NB4 (cell line): Measurements from ENCODE around the gene FUT3.
"Not testable (repeated sequence)": the region's sequence is repeated elsewhere in the genome, so short reads cannot be mapped to it uniquely, and the experiment has no call there.

Source experiments
- DNase-seq: peaks from one replicate; pipeline ENCODE4 v3.0.0; 2010; ENCODE audit warnings: low read depth
- H3K4me3 ChIP-seq: one replicate; pipeline ENCODE4 v1.5.1; 2011; ENCODE audit warnings: mild to moderate bottlenecking, low read depth, low read length, moderate library complexity
- MYC ChIP-seq: IDR thresholded peaks from 2 replicates; pipeline ENCODE4 v1.6.1; 2011; ENCODE audit warnings: low read depth, low read length
- POLR2A ChIP-seq: IDR thresholded peaks from 2 replicates; pipeline ENCODE4 v1.6.1; 2011; ENCODE audit warnings: mild to moderate bottlenecking; ENCODE audit not compliant: insufficient read length; ENCODE audit errors: extremely low read depth
- TF ChIP-seq, protein P1 (sequence below): IDR thresholded peaks from 2 replicates; pipeline ENCODE4 v1.6.1; 2011; ENCODE audit warnings: low read depth, low read length
- TF ChIP-seq, protein P2 (sequence below): IDR thresholded peaks from one replicate; pipeline ENCODE4 v1.5.1; 2012; ENCODE audit warnings: low read depth, low read length

FUT3 gene

DNA sequence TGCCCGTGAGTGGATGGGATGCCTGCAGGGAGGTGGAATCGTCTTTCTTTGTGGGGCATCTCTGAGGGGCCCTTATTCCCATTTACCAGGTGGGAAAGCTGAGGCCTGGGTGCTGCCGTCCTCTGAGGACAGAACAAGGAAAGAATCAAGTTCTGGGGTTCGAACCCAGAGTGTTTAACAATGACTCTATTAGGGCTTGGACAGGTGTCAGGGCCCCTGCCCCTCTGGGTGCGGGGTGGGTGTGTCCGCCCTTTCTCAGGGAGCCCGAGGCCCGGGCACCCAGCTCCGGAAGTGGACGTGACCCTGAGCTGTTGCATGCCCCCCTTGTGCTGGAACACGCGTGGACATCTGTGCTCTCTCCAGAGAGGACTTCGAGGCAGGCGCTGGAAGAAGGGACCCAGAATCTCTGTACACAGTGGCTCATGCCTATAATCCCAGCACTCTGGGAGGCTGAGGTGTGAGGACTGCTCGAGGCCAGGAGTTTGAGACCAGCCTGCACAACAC lies 41.6 kb upstream of the FUT3 start:
- no peak overlapping the region for H3K4me3 ChIP-seq
- no peak for DNase-seq
- TF ChIP-seq, protein P1, sequence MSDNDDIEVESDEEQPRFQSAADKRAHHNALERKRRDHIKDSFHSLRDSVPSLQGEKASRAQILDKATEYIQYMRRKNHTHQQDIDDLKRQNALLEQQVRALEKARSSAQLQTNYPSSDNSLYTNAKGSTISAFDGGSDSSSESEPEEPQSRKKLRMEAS = no peak
- TF ChIP-seq MYC (no peak), POLR2A (no peak)
- TF ChIP-seq, protein P2, sequence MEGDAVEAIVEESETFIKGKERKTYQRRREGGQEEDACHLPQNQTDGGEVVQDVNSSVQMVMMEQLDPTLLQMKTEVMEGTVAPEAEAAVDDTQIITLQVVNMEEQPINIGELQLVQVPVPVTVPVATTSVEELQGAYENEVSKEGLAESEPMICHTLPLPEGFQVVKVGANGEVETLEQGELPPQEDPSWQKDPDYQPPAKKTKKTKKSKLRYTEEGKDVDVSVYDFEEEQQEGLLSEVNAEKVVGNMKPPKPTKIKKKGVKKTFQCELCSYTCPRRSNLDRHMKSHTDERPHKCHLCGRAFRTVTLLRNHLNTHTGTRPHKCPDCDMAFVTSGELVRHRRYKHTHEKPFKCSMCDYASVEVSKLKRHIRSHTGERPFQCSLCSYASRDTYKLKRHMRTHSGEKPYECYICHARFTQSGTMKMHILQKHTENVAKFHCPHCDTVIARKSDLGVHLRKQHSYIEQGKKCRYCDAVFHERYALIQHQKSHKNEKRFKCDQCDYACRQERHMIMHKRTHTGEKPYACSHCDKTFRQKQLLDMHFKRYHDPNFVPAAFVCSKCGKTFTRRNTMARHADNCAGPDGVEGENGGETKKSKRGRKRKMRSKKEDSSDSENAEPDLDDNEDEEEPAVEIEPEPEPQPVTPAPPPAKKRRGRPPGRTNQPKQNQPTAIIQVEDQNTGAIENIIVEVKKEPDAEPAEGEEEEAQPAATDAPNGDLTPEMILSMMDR = no peak

DNA sequence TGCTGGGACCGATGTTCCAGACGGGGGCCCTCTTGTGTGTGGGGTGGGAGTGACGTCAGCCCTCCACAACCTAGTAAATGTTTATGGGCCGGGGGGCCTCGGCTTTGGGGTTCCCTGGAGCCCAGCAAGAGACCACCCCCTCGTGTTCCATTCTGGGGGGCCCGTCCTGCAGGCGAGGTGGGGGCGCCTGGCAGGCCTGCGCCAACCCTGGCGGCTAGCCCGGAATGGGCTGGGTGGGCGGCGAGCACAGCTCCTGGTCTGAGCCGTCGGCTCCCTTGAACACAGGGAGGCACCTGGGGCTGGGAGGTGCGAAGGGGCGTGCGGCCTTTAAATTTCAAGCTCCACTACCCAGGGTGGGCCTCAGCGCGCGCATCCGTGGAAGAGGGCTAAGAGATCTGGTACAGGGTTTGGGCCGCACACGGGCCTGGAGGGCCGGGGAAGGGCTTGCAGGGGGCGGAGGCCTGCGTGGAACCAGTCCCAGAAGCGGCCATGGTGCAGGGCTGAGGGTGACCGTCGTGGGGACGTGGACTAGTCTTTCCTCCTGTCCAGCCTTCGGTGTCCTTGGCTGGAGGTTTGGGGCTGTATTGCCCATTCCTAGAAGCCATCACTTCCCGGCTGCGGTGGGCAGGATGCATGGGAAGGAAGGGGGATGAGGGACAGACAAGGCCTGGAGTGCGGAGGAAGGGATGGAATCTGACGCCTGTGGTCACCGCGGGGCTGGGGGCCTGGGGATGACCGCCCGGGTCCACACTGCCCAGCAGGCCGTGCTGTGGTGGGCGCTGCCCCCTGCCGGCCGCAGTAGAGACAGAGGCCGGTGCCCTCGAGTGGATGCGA lies 40.9 kb upstream of the FUT3 start:
- no peak overlapping the region for H3K4me3 ChIP-seq
- DNase-seq = peak; percentile 44
- TF ChIP-seq, protein P2 = peak; percentile 49
- TF ChIP-seq MYC (no peak), POLR2A (peak; percentile 16)

DNA sequence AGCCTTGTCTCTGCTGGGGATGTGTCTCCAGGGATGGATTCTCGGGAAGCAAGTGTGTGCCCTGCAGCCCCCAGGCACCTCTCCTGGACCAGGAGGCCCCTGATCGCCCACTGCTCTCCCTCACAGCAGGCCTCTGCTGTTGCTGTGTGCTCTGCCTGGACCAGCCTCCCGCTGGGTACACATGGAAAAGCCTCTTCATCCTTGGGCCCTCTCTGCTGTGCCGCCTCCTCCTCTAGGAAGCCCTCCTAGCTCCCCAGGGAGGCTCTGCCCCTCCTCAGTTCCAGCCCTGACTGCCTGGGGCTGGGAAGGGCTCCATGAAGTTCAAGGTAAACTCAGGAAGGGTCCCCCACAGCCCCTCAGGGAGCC lies 40.3 kb upstream of the FUT3 start:
- no peak overlapping the region for H3K4me3 ChIP-seq
- TF ChIP-seq MYC (no peak), POLR2A (no peak)
- TF ChIP-seq, protein P2 = no peak
- TF ChIP-seq, protein P1 = no peak
- no peak for DNase-seq

DNA sequence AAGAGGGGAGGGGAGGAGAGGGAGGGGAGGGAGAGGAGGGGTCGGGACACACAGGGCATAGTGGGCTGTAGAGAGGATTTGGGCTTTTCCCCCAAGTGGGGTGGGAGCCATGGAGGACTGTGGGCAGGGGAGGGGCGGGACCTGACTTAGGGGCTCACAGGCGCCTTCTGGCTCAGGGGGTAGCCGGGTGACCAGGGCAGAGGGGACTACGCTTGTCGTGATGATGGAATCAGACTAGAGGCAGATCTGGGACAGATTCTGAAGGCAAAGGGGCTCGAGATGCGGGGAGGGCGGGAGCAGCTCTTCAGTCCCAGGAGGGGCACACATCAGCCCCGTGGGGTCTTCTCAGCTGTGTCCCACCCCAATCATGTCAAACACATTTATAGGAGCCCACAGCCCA lies 38.9 kb upstream of the FUT3 start:
- DNase-seq = no peak
- H3K4me3 ChIP-seq = no peak overlapping the region
- TF ChIP-seq MYC (no peak), POLR2A (no peak)
- TF ChIP-seq, protein P1 = no peak
- TF ChIP-seq, protein P2 = no peak

DNA sequence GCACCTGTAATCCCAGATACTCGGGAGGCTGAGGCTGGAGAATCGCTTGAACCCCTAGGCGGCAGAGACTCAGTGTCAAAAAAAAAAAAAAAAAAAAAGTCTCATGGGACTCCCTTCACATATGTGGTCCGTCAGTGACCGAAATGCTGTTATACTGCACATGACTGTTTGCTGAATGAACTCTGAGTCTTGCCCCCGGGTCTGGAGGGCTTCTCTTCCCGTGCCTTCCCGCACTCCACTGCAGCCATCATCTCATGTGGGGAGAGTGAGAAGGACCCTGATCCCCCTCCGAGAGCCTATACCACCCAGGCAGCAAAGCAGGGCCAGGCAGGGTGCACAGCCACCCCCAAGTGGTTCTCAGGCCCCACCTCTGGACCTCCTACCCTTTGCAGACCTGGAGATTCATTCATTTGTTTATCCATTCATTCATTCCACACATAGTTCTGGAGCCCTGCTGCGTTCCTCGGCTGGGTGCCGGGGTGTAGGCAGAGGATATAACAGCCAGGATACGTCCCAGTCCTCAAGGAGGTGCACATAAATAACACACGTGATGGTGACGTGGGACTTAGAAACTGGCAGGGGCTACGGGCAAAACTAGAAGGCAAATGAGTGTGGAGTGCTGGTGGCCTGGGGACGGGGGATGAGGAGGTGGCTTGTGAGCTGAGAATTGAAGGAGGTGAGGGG lies 38.2 kb upstream of the FUT3 start:
- no peak overlapping the region for H3K4me3 ChIP-seq
- DNase-seq = no peak

DNA sequence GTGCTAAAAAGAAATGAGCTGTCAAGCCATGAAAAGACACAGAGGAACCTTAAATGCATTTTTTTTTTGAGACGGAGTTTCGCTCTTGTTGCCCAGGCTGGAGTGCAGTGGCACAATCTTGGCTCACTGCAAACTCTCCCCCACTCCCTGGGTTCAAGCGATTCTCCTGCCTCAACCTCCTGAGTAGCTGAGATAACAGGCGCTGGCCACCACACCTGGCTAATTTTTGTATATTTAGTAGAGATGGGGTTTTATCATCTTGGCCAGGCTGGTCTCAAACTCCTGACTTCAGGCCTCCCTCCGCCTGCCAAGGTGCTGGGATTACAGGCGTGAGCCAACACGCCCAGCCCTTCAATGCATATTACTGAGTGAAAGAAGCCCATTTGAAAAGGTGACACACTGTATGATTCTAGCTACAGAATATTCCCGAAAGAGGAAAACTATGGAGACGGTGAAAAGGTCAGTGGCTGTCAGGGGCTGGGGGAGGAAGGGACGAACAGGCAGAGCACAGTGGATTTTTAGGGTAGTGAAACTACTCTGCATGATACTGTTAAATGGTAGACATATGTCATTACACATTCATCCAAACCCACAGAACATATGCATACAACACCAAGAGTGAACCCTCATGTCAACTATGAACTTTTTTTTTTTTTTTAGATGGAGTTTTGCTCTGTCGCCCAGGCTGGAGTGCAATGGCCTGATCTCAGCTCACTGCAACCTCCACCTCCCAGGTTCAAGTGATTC lies 33.0 kb upstream of the FUT3 start:
- not testable (repeated sequence) for DNase-seq, H3K4me3 ChIP-seq

More for the DNA sequence above, 38.2 kb upstream of the FUT3 start:
- TF ChIP-seq POLR2A (no peak), MYC (no peak)
- TF ChIP-seq, protein P2 = no peak
- TF ChIP-seq, protein P1 = no peak

DNA sequence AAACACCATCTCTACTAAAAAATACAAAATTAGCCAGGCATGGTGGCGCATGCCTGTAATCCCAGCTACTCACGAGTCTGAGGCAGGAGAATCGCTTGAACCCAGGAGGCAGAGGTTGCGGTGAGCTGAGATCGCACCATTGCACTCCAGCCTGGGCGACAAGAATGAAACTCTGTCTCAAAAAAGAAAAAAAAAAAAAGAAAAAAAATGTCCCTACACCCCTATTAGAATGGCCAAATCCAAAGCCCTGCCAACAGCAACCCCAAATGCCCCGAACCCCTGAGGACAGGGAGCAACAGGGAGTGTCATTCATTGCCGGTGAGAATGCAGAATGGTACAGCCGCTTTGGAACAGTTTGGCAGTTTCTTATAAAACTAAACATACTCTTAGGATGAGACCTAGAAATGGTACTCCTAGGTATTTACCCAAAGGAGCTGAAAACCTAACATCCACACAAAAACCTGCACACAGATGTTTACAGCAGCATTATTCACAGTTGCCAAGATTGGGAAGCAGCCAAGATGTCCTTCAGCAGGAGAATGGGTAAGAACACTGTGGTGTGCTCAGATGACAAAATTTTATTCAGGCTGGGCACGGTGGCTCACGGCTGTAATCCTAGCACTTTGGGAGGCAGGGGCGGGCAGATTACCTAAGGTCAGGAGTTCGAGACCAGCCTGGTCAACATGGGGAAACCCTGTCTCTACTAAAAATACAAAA lies 32.1 kb upstream of the FUT3 start:
- not testable (repeated sequence) for H3K4me3 ChIP-seq, DNase-seq
